A549 (cell line): ENCODE measurements around the gene NR2C2AP.

ENCODE experiments used
- BHLHE40 ChIP-seq: IDR thresholded peaks from 2 replicates; pipeline ENCODE4 v1.6.1; 2012; ENCODE audit warnings: low read depth, low read length, inconsistent platforms
- HOXA7 ChIP-seq: fragments of 250-450 bp; sonication (Bioruptor Pico); IDR thresholded peaks from 2 replicates; pipeline ENCODE4 v1.5.0; 2020; ENCODE audit warnings: mild to moderate bottlenecking, moderate library complexity
- JUN ChIP-seq, 2 experiments: fragments of >200 bp; sonication (Bioruptor Twin); formaldehyde crosslinking; IDR thresholded peaks; 2 replicates in 1 of 2; 3 replicates in 1 of 2; pipeline ENCODE4 v1.6.1; 2016 to 2017
- KDM1A ChIP-seq: fragments of 200-600 bp; sonication (generic); IDR thresholded peaks from 2 replicates; pipeline ENCODE4 v1.6.1; 2016; ENCODE audit warnings: low read depth, mild to moderate bottlenecking
- MAFK ChIP-seq: fragments of 450-650 bp; IDR thresholded peaks from 2 replicates; pipeline ENCODE4 v1.6.1; 2014; ENCODE audit not compliant: partially characterized antibody
- NPAS2 ChIP-seq: fragments of 250-450 bp; sonication (Bioruptor Pico); IDR thresholded peaks from 2 replicates; pipeline ENCODE4 v1.8.0; 2022; ENCODE audit warnings: mild to moderate bottlenecking, moderate library complexity, borderline replicate concordance
- PHF8 ChIP-seq: fragments of 200-600 bp; sonication (generic); IDR thresholded peaks from 2 replicates; pipeline ENCODE4 v1.6.1; 2016; ENCODE audit warnings: low read depth, mild to moderate bottlenecking, antibody characterized with exemption, moderate library complexity, borderline replicate concordance
- POLR2A ChIP-seq: IDR thresholded peaks from 2 replicates; pipeline ENCODE4 v1.6.1; 2012; ENCODE audit warnings: mild to moderate bottlenecking, low read length
- RAD21 ChIP-seq, 2 experiments: fragments of >200 bp in 1 of 2; sonication (Bioruptor Twin) in 1 of 2; formaldehyde crosslinking in 1 of 2; IDR thresholded peaks in 1 of 2; conservative IDR thresholded peaks in 1 of 2; 2 replicates in 1 of 2; 3 replicates in 1 of 2; pipeline ENCODE4 v1.6.1; 2012 to 2018; ENCODE audit warnings: inconsistent platforms in 1 of 2
- TF ChIP-seq, protein P1 (sequence below): fragments of 200-600 bp; sonication (generic); IDR thresholded peaks from 2 replicates; pipeline ENCODE4 v1.6.1; 2016; ENCODE audit warnings: antibody characterized with exemption, mild to moderate bottlenecking, moderate library complexity
- TF ChIP-seq, protein P2 (sequence below): fragments of >200 bp; sonication (Bioruptor Twin); formaldehyde crosslinking; IDR thresholded peaks from 3 replicates; pipeline ENCODE4 v1.5.1; 2016
- TF ChIP-seq, protein P3 (sequence below): IDR thresholded peaks from 2 replicates; pipeline ENCODE4 v1.6.1; 2012; ENCODE audit warnings: low read depth, borderline replicate concordance
- TF ChIP-seq, protein P4 (sequence below): fragments of 450-650 bp; IDR thresholded peaks from 2 replicates; pipeline ENCODE4 v1.6.1; 2014; ENCODE audit warnings: antibody characterized with exemption
- TF ChIP-seq, protein P5 (sequence below): IDR thresholded peaks from 2 replicates; pipeline ENCODE4 v1.6.1; 2012

DNA sequence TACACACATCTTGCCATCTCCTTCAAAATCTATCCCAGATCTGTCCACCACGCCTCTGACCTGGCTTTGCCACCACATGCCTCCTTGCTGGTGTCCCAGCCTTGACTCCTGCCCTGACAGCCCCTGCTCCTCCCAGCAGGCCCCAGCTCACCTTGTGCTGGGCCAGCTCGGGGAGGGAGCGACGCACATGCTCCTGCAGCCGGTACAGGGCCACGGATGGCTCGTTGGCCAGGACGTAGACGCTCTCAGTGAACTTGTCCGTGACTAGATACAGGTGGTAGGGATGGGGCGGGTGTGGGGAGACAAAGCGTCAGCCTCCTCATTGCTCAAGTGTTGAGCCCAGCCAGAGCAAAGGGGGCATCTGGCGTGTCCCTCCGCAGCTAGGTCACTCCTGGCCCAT, 16.5 kb downstream of the NR2C2AP start:
- TF ChIP-seq NPAS2 (CRISPR knock-in tag) (no peak), RAD21 (conservative IDR thresholded peaks at IDR 0.05 in 1 of 2, IDR thresholded peaks at IDR 0.05 in 1 of 2) (no peak), PHF8 (no peak), JUN (IDR thresholded peaks at IDR 0.05) (no peak), MAFK (no peak), KDM1A (no peak), HOXA7 (no peak), POLR2A (no peak), BHLHE40 (no peak)
- TF ChIP-seq, protein P1, sequence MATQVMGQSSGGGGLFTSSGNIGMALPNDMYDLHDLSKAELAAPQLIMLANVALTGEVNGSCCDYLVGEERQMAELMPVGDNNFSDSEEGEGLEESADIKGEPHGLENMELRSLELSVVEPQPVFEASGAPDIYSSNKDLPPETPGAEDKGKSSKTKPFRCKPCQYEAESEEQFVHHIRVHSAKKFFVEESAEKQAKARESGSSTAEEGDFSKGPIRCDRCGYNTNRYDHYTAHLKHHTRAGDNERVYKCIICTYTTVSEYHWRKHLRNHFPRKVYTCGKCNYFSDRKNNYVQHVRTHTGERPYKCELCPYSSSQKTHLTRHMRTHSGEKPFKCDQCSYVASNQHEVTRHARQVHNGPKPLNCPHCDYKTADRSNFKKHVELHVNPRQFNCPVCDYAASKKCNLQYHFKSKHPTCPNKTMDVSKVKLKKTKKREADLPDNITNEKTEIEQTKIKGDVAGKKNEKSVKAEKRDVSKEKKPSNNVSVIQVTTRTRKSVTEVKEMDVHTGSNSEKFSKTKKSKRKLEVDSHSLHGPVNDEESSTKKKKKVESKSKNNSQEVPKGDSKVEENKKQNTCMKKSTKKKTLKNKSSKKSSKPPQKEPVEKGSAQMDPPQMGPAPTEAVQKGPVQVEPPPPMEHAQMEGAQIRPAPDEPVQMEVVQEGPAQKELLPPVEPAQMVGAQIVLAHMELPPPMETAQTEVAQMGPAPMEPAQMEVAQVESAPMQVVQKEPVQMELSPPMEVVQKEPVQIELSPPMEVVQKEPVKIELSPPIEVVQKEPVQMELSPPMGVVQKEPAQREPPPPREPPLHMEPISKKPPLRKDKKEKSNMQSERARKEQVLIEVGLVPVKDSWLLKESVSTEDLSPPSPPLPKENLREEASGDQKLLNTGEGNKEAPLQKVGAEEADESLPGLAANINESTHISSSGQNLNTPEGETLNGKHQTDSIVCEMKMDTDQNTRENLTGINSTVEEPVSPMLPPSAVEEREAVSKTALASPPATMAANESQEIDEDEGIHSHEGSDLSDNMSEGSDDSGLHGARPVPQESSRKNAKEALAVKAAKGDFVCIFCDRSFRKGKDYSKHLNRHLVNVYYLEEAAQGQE, result no peak
- TF ChIP-seq, protein P2, sequence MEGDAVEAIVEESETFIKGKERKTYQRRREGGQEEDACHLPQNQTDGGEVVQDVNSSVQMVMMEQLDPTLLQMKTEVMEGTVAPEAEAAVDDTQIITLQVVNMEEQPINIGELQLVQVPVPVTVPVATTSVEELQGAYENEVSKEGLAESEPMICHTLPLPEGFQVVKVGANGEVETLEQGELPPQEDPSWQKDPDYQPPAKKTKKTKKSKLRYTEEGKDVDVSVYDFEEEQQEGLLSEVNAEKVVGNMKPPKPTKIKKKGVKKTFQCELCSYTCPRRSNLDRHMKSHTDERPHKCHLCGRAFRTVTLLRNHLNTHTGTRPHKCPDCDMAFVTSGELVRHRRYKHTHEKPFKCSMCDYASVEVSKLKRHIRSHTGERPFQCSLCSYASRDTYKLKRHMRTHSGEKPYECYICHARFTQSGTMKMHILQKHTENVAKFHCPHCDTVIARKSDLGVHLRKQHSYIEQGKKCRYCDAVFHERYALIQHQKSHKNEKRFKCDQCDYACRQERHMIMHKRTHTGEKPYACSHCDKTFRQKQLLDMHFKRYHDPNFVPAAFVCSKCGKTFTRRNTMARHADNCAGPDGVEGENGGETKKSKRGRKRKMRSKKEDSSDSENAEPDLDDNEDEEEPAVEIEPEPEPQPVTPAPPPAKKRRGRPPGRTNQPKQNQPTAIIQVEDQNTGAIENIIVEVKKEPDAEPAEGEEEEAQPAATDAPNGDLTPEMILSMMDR, result no peak
- TF ChIP-seq, protein P3, sequence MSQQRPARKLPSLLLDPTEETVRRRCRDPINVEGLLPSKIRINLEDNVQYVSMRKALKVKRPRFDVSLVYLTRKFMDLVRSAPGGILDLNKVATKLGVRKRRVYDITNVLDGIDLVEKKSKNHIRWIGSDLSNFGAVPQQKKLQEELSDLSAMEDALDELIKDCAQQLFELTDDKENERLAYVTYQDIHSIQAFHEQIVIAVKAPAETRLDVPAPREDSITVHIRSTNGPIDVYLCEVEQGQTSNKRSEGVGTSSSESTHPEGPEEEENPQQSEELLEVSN, result no peak
- TF ChIP-seq, protein P4, sequence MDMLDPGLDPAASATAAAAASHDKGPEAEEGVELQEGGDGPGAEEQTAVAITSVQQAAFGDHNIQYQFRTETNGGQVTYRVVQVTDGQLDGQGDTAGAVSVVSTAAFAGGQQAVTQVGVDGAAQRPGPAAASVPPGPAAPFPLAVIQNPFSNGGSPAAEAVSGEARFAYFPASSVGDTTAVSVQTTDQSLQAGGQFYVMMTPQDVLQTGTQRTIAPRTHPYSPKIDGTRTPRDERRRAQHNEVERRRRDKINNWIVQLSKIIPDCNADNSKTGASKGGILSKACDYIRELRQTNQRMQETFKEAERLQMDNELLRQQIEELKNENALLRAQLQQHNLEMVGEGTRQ, result no peak
- TF ChIP-seq, protein P5, sequence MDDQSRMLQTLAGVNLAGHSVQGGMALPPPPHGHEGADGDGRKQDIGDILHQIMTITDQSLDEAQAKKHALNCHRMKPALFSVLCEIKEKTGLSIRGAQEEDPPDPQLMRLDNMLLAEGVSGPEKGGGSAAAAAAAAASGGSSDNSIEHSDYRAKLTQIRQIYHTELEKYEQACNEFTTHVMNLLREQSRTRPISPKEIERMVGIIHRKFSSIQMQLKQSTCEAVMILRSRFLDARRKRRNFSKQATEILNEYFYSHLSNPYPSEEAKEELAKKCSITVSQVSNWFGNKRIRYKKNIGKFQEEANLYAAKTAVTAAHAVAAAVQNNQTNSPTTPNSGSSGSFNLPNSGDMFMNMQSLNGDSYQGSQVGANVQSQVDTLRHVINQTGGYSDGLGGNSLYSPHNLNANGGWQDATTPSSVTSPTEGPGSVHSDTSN, result no peak
